K562 (cell line): ENCODE measurements around the gene NCOA3. TPM values are rescaled to one million over a fixed set of nuclear protein-coding genes. Genes with fewer than 3 reads are reported as not detected.

ENCODE experiments used
- ATAC-seq: fragments of 200-7000 bp; cut with Tn5 transposase; 3 replicates; pipeline ENCODE4 v1.9.1; 2020; ENCODE audit warnings: moderate library complexity
- BruUV-seq: library from RNA; stranded (reverse); fragments of 400-500 nt; replicated peaks from 2 replicates; lab custom pipeline; 2021; lab: Mats Ljungman, UMichigan
- CTCF ChIA-PET: fragments of 300-600 bp; formaldehyde crosslinking; extraction: SDS; loops from one replicate; lab custom pipeline; 2021; ENCODE audit warnings: low intra/inter-chr PET ratio; lab: Yijun Ruan, JAX
- POLR2A ChIA-PET: fragments of 300-600, 350-650 bp; sonication (Branson Sonifier 250); formaldehyde crosslinking; extraction: SDS; loops from one replicate; lab custom pipeline; 2021; ENCODE audit warnings: antibody characterized with exemption, inconsistent platforms; lab: Yijun Ruan, JAX
- DNase-seq, 4 experiments: peaks; one replicate each; pipeline versions ENCODE4 v3.0.0 to v3.0.0-alpha.2; 2011 to 2018; ENCODE audit warnings: low spot score in 3 of 4, mixed read lengths in 3 of 4; ENCODE audit errors: extremely low read depth in 1 of 4
- FAIRE-seq: peaks from 2 replicates; lab custom pipeline; 2011; peaks lifted over from hg19 to GRCh38; lab: Jason Lieb, UNC
- H2AFZ ChIP-seq: 2 replicates; pipeline ENCODE4 v1.6.0; 2011; ENCODE audit warnings: low read depth, low read length, control low read depth, inconsistent platforms
- H3K27ac ChIP-seq: fragments of 200-600 bp; 3 replicates; pipeline ENCODE4 v1.8.0; 2011; ENCODE audit warnings: low read depth, mild to moderate bottlenecking, control low read depth, inconsistent platforms, low read length, moderate library complexity, mixed read lengths; ENCODE audit errors: extremely low read depth
- H3K27me3 ChIP-seq, 2 experiments: fragments of 300-600 bp in 1 of 2; 2 replicates in 1 of 2; 3 replicates in 1 of 2; pipeline versions ENCODE4 v1.6.0 to v1.8.0; 2011; ENCODE audit warnings: inconsistent platforms in 2 of 2, low read length in 2 of 2, mild to moderate bottlenecking in 1 of 2, mixed read lengths in 1 of 2, moderate library complexity in 1 of 2; ENCODE audit not compliant: control insufficient read depth in 2 of 2, insufficient read depth in 2 of 2
- H3K36me3 ChIP-seq: fragments of 300-600 bp; 3 replicates; pipeline ENCODE4 v1.8.0; 2011; ENCODE audit warnings: mild to moderate bottlenecking, low read length, inconsistent platforms; ENCODE audit not compliant: control insufficient read depth, insufficient read depth
- H3K4me1 ChIP-seq, 2 experiments: fragments of 200-600 bp in 1 of 2; replicated peaks in 1 of 2; 2 replicates in 1 of 2; 3 replicates in 1 of 2; pipeline versions ENCODE4 v1.5.1 to v1.8.0; 2011; ENCODE audit warnings: inconsistent platforms in 2 of 2, low read length in 2 of 2, mild to moderate bottlenecking in 1 of 2, mixed read lengths in 1 of 2, moderate library complexity in 1 of 2; ENCODE audit not compliant: control insufficient read depth in 2 of 2, insufficient read depth in 2 of 2
- H3K4me2 ChIP-seq: 2 replicates; pipeline ENCODE4 v1.6.1; 2011; ENCODE audit warnings: low read length, control low read depth, inconsistent platforms, mixed read lengths; ENCODE audit not compliant: insufficient read depth
- H3K4me3 ChIP-seq: fragments of 200-600 bp; sonication (generic), shearing (Covaris generic); 2 replicates; pipeline ENCODE4 v1.5.1; 2016; ENCODE audit warnings: control low read depth, inconsistent platforms
- H3K79me2 ChIP-seq: fragments of 200-600 bp; 3 replicates; pipeline ENCODE4 v1.8.0; 2011; ENCODE audit warnings: low read length, inconsistent platforms; ENCODE audit not compliant: control insufficient read depth, insufficient read depth
- H3K9ac ChIP-seq, 2 experiments: 2 replicates each; pipeline versions ENCODE4 v1.6.0 to v1.6.1; 2011; ENCODE audit warnings: low read depth in 2 of 2, low read length in 2 of 2, control low read depth in 1 of 2, inconsistent platforms in 1 of 2, mild to moderate bottlenecking in 1 of 2, mixed read lengths in 1 of 2; ENCODE audit not compliant: insufficient read depth in 1 of 2
- H3K9me1 ChIP-seq: one replicate; pipeline ENCODE4 v1.6.0; 2011; ENCODE audit warnings: inconsistent platforms, mild to moderate bottlenecking, low read length, moderate library complexity; ENCODE audit not compliant: control insufficient read depth, insufficient read depth
- H3K9me3 ChIP-seq: replicated peaks from 2 replicates; pipeline ENCODE4 v1.5.1; 2011; ENCODE audit warnings: low read depth, low read length, inconsistent platforms; ENCODE audit not compliant: control insufficient read depth, insufficient read depth
- H4K20me1 ChIP-seq: replicated peaks from 2 replicates; pipeline ENCODE4 v1.6.1; 2011; ENCODE audit warnings: low read length, inconsistent platforms, mixed read lengths; ENCODE audit not compliant: control insufficient read depth, insufficient read depth
- FOSL1 ChIP-seq: fragments of 200-800 bp; sonication (Bioruptor generic); conservative IDR thresholded peaks from 2 replicates; pipeline ENCODE4 v1.6.1; 2016; ENCODE audit warnings: missing genetic modification characterization, missing compliant biosample characterization
- LARP7 ChIP-seq: fragments of 450-650 bp; IDR thresholded peaks from 2 replicates; pipeline ENCODE4 v1.6.1; 2016
- PCBP1 ChIP-seq: fragments of 200-400 bp; formaldehyde crosslinking; IDR thresholded peaks from 2 replicates; pipeline ENCODE4 v1.6.1; 2018; ENCODE audit warnings: mild to moderate bottlenecking, low read depth, low read length; ENCODE audit not compliant: poor library complexity, severe bottlenecking
- ZNF589 ChIP-seq: fragments of 200-800 bp; sonication (Bioruptor generic); IDR thresholded peaks from 2 replicates; pipeline ENCODE4 v1.6.1; 2016; ENCODE audit warnings: low read depth, missing genetic modification characterization, missing compliant biosample characterization
- ZNF644 ChIP-seq: fragments of 200-800 bp; sonication (Bioruptor generic); IDR thresholded peaks from 2 replicates; pipeline ENCODE4 v1.6.1; 2016; ENCODE audit warnings: low read depth, missing genetic modification characterization, missing compliant biosample characterization
- WGBS: fragments of 100-300 bp; shearing (Covaris generic); methylation state at CpG from one replicate; pipeline ENCODE4 v1.1.6; 2016; ENCODE audit warnings: low coverage, mixed read lengths; ENCODE audit not compliant: insufficient coverage; ENCODE audit errors: missing lambda C conversion rate; 5-methylcytosine and 5-hydroxymethylcytosine counted together
- in situ Hi-C: fragments of 300-500 bp; cut with MboI; formaldehyde crosslinking; loops from 4 replicates; pipeline ENCODE4 v1.15.0; 2018; ENCODE audit warnings: inconsistent platforms, mixed read lengths
- intact Hi-C: fragments of 100-400 bp; cut with micrococcal nuclease; formaldehyde crosslinking; loops from 2 replicates; pipeline ENCODE4 v1.14.2; 2022
- polyA plus RNA-seq, 8 experiments: library from polyadenylated mRNA; depleted of rRNA in 4 of 8; stranded (reverse) in 5 of 8; unstranded in 3 of 8; fragments of >200 nt; fragmentation: Nextera tagmentation in 2 of 8; fragmentation: Illumina TruSeq in 1 of 8; extraction: Ambion mirVana in 2 of 8; extraction: Trizol in 1 of 8; gene quantifications; 2 replicates each; pipeline versions ENCODE4 v1.2.1 to v1.2.3, GENCODE V29; 2011 to 2014; ENCODE audit warnings: inconsistent platforms in 1 of 8, missing spikeins in 1 of 8
- total RNA-seq, 7 experiments: library from RNA; depleted of rRNA in 6 of 7; stranded (reverse); fragments of >200 nt in 6 of 7; fragmentation: Illumina TruSeq in 2 of 7; extraction: Trizol in 2 of 7; gene quantifications; 2 replicates each; pipeline versions ENCODE4 v1.2.1 to v1.2.3, GENCODE V29; 2011 to 2021; ENCODE audit warnings: low replicate concordance in 1 of 7
- TF ChIP-seq, protein P1 (sequence below), 3 experiments: fragments of 200-800 bp in 1 of 3; sonication (Bioruptor generic) in 1 of 3; sonication (generic) in 1 of 3; formaldehyde crosslinking in 1 of 3; IDR thresholded peaks; 2 replicates each; pipeline versions ENCODE4 v1.6.1 to v1.8.0; 2016 to 2022; ENCODE audit warnings: mild to moderate bottlenecking in 2 of 3, missing compliant biosample characterization in 2 of 3, missing genetic modification characterization in 2 of 3, missing genetic modification reagents in 1 of 3
- TF ChIP-seq, protein P2 (sequence below), 3 experiments: fragments of 200-800 bp in 1 of 3; fragments of 250-450 bp in 1 of 3; fragments of 450-650 bp in 1 of 3; sonication (Bioruptor Pico) in 1 of 3; sonication (Bioruptor generic) in 1 of 3; formaldehyde crosslinking in 1 of 3; IDR thresholded peaks; 2 replicates each; pipeline versions ENCODE4 v1.6.1 to v1.8.0; 2016 to 2022; ENCODE audit warnings: mild to moderate bottlenecking in 2 of 3, missing genetic modification characterization in 2 of 3, missing compliant biosample characterization in 1 of 3, moderate library complexity in 1 of 3

NCOA3 gene
- total and polyA plus RNA-seq, 9 of the 15 experiments (the other 6 are each of a cell fraction or from before 2014, with no cell fraction given), result 3.2 to 24.3 (median 14.4) TPM

DNA sequence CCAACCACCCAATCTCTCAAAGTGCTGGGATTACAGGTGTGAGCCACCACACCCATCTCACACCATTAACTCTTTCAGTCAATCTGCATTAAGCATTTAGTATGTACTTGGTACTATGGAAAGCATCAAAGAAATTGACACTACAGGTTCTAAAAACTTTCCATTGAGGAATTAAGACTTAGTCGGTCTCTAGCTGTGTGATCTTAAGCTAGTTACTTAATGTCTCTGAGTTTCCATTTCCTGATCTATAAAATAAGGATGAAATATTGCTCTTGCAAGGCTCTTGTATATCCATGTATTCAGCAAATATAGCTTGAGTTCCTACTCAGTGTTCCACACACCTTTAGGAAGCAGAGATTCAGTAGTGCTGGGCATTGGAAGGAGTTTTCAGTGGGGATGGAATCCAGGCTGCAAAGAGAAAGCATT is 48.9 kb upstream of the NCOA3 start (continued):
- TF ChIP-seq, protein P1, sequence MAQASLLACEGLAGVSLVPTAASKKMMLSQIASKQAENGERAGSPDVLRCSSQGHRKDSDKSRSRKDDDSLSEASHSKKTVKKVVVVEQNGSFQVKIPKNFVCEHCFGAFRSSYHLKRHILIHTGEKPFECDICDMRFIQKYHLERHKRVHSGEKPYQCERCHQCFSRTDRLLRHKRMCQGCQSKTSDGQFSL (CRISPR knock-in tag; IDR thresholded peaks at IDR 0.05), result no peak
- TF ChIP-seq, protein P1 (tag; IDR thresholded peaks at IDR 0.05), result no peak

DNA sequence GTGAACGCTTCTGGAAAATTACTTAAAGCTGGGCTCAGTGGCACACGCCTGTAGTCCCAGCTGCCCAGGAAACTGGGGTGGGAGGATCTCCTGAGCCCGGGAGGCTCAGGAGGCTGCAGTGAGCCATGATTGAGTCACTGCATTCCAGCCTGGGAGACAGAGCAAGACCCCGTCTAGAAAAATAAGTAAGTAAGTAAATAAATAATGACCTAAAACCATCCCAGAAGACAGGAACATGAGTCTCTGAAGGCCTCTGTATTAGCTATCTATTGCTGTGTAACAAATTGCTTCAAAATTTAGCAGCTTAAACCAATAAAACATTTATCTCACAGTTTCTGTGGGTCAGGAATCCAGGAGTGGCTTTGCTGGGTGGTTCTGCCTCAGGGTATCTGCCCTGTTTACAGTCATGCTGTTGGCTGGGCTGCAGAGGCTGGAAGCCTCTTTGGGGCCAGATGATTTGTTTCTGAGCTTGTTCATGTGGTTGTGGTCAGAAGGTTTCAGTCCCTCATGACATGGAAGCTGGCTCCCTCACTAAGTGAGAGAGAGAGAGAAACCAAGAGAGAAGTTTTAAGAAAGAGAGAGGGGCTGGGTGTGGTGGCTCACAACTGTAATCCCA is 48.4 kb upstream of the NCOA3 start:
- Histone ChIP-seq H3K9ac (no peak overlapping the region), H3K4me2 (no peak overlapping the region), H3K9me1 (no peaks in the 10 kb centered on the region), H3K79me2 (no peaks in the 10 kb centered on the region), H3K27me3 (no peaks in the 10 kb centered on the region), H4K20me1 (no peaks in the 10 kb centered on the region), H3K4me1 (peaks cover 6 to 7% of the 10 kb centered on the region in 2 experiments; a peak in 4 of 5 replicates), H3K36me3 (no peaks in the 10 kb centered on the region), H3K9me3 (no peaks in the 10 kb centered on the region), H3K4me3 (no peak overlapping the region), H2AFZ (no peak overlapping the region), H3K27ac (no peak overlapping the region)
- WGBS, result 33% methylated on average over 4 of the region's 4 CpGs
- CTCF ChIA-PET, result no interaction called here
- ATAC-seq (no peak; the same call in 2 of the 3 replicates), DNase-seq (no peak), FAIRE-seq (no peak)
- in situ Hi-C loops (no loop called here), intact Hi-C loops (no loop called here)
- POLR2A ChIA-PET, result interaction anchor here (0.6 to 3.2 kb wide), 6 partner anchors 10 to 147 kb away, joined by 3 to 15 read pairs (median 3); no protein-coding TSS in a partner anchor
- BruUV-seq, result no TSS peak
- TF ChIP-seq PCBP1, result no peak
- TF ChIP-seq LARP7, result no peak
- TF ChIP-seq, protein P2, sequence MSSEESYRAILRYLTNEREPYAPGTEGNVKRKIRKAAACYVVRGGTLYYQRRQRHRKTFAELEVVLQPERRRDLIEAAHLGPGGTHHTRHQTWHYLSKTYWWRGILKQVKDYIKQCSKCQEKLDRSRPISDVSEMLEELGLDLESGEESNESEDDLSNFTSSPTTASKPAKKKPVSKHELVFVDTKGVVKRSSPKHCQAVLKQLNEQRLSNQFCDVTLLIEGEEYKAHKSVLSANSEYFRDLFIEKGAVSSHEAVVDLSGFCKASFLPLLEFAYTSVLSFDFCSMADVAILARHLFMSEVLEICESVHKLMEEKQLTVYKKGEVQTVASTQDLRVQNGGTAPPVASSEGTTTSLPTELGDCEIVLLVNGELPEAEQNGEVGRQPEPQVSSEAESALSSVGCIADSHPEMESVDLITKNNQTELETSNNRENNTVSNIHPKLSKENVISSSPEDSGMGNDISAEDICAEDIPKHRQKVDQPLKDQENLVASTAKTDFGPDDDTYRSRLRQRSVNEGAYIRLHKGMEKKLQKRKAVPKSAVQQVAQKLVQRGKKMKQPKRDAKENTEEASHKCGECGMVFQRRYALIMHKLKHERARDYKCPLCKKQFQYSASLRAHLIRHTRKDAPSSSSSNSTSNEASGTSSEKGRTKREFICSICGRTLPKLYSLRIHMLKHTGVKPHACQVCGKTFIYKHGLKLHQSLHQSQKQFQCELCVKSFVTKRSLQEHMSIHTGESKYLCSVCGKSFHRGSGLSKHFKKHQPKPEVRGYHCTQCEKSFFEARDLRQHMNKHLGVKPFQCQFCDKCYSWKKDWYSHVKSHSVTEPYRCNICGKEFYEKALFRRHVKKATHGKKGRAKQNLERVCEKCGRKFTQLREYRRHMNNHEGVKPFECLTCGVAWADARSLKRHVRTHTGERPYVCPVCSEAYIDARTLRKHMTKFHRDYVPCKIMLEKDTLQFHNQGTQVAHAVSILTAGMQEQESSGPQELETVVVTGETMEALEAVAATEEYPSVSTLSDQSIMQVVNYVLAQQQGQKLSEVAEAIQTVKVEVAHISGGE (CRISPR knock-in tag; IDR thresholded peaks at IDR 0.05), result peak in 1 of 3 experiments; percentile 84; a peak in 2 of 6 replicates
- TF ChIP-seq FOSL1 (tag), result peak; percentile 46; the same call in 1 of the 2 replicates
- no peak for TF ChIP-seq ZNF644 (tag)
- no peak for TF ChIP-seq ZNF589 (CRISPR knock-in tag)
- TF ChIP-seq, all 486 proteins: peak for 2
